HepG2 (cell line): Measurements from ENCODE around the gene ERBB3. TPM values are rescaled to one million over a fixed set of nuclear protein-coding genes. Genes with fewer than 3 reads are reported as not detected.

Source experiments
- CEBPG ChIP-seq: IDR thresholded peaks from 2 replicates; pipeline ENCODE4 v1.6.1; 2016
- CENPT ChIP-seq: sonication (generic); formaldehyde crosslinking; IDR thresholded peaks from 2 replicates; pipeline ENCODE4 v1.8.0; 2022; ENCODE audit warnings: low read depth, mild to moderate bottlenecking, moderate library complexity, missing genetic modification reagents
- DR1 ChIP-seq: sonication (generic); formaldehyde crosslinking; IDR thresholded peaks from 2 replicates; pipeline ENCODE4 v1.8.0; 2021; ENCODE audit warnings: mild to moderate bottlenecking, missing genetic modification reagents, inconsistent platforms
- EP300 ChIP-seq, 3 experiments: sonication (generic) in 1 of 3; formaldehyde crosslinking in 1 of 3; IDR thresholded peaks; 2 replicates each; pipeline versions ENCODE4 v1.5.1 to v1.6.1; 2011 to 2020; ENCODE audit warnings: low read depth in 2 of 3, low read length in 2 of 3, borderline replicate concordance in 1 of 3, improper control_type of control experiment in 1 of 3, mild to moderate bottlenecking in 1 of 3, missing genetic modification reagents in 1 of 3, moderate library complexity in 1 of 3
- NAIF1 ChIP-seq: sonication (generic); formaldehyde crosslinking; IDR thresholded peaks from 2 replicates; pipeline ENCODE4 v1.5.0; 2020; ENCODE audit warnings: mild to moderate bottlenecking, missing genetic modification reagents, borderline replicate concordance
- NFKBIZ ChIP-seq: IDR thresholded peaks from 2 replicates; pipeline ENCODE4 v1.6.1; 2018; ENCODE audit warnings: missing genetic modification reagents, missing compliant biosample characterization
- NONO ChIP-seq, 2 experiments: fragments of 450-650 bp in 1 of 2; sonication (generic) in 1 of 2; formaldehyde crosslinking in 1 of 2; IDR thresholded peaks in 1 of 2; conservative IDR thresholded peaks in 1 of 2; 2 replicates each; pipeline versions ENCODE4 v1.6.1 to v1.8.0; 2017 to 2022; ENCODE audit warnings: mild to moderate bottlenecking in 1 of 2, missing genetic modification reagents in 1 of 2, moderate library complexity in 1 of 2
- ZNF552 ChIP-seq: sonication (generic); formaldehyde crosslinking; IDR thresholded peaks from 2 replicates; pipeline ENCODE4 v1.9.0; 2022; ENCODE audit warnings: missing genetic modification reagents, mild to moderate bottlenecking, borderline replicate concordance
- ZNF616 ChIP-seq: sonication (generic); formaldehyde crosslinking; IDR thresholded peaks from 2 replicates; pipeline ENCODE4 v1.5.0; 2020; ENCODE audit warnings: low read depth, mild to moderate bottlenecking, missing genetic modification reagents
- ZNF709 ChIP-seq: sonication (generic); formaldehyde crosslinking; IDR thresholded peaks from 2 replicates; pipeline ENCODE4 v1.5.0; 2020; ENCODE audit warnings: mild to moderate bottlenecking, missing genetic modification reagents
- polyA plus RNA-seq, 8 experiments: library from polyadenylated mRNA; depleted of rRNA in 3 of 8; stranded (reverse) in 7 of 8; unstranded in 1 of 8; fragments of >200 nt; fragmentation: Illumina TruSeq in 4 of 8; extraction: Trizol in 4 of 8; gene quantifications; 2 replicates each; pipeline versions ENCODE4 v1.2.1 to v1.2.3, GENCODE V29; 2011 to 2016; ENCODE audit warnings: low read depth in 4 of 8, missing spikeins in 1 of 8, mixed read lengths in 1 of 8; ENCODE audit not compliant: insufficient read depth in 1 of 8
- total RNA-seq, 5 experiments: library from RNA; depleted of rRNA; stranded (reverse); fragments of >200 nt; fragmentation: Illumina TruSeq; extraction: Trizol; gene quantifications; 2 replicates each; pipeline ENCODE4 v1.2.3, GENCODE V29; 2016; ENCODE audit warnings: low read depth in 1 of 5

ERBB3 gene
- total and polyA plus RNA-seq, 2 of the 13 experiments (the other 11 are each of a cell fraction or from before 2014, with no cell fraction given) = 93.6 to 358 TPM

DNA sequence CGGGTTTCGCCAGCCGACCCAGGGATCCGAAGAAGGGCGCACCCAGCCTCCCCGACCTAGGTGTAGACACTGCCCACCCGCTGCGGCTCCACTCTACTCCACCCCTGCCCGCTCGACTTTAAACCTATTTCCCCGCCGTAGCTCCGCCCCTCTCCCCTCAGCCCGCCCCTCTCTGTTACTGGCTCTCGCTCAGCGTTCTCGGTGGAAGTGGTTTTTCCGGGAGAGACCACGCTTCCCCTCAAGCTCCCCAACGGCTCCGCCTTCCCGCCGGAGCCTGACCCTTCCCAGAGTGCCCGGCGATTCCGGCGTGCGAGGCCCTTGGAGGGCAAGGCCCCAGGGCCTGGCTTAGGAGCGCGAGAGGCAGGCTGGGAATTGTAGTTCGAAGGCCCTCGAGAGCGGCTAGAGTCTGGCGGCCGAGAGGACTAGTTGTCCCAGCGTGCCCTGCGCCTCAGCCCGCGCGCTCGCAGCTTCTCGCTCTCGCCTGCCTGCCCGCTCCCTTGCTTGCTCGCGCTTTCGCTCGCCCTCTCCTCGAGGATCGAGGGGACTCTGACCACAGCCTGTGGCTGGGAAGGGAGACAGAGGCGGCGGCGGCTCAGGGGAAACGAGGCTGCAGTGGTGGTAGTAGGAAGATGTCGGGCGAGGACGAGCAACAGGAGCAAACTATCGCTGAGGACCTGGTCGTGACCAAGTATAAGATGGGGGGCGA is 24.3 kb downstream of the ERBB3 start, which contains the start of gene PA2G4 (continued):
- TF ChIP-seq CEBPG = peak; percentile 41; the same call in 1 of the 2 replicates
- TF ChIP-seq NONO (IDR thresholded peaks at IDR 0.05) = no peak
- TF ChIP-seq NONO (CRISPR knock-in tag; conservative IDR thresholded peaks at IDR 0.05) = peak; percentile 95
- TF ChIP-seq ZNF709 (CRISPR knock-in tag) = peak; percentile 91
- TF ChIP-seq ZNF616 (CRISPR knock-in tag) = peak; percentile 86; the same call in 1 of the 2 replicates
- TF ChIP-seq NFKBIZ (CRISPR knock-in tag) = peak; percentile 55; the same call in 1 of the 2 replicates
- TF ChIP-seq CENPT (CRISPR knock-in tag) = peak; percentile 73; the same call in 1 of the 2 replicates
- no peak for TF ChIP-seq NAIF1
- peak in 1 of 2 experiments; percentile 21; a peak in 2 of 4 replicates for TF ChIP-seq EP300 (IDR thresholded peaks at IDR 0.05; ENCODE audit: low read depth in 2 of 2, low read length in 2 of 2)
- peak; percentile 49 for TF ChIP-seq EP300 (CRISPR knock-in tag; IDR thresholded peaks at IDR 0.05; ENCODE audit: borderline replicate concordance)
- TF ChIP-seq DR1 (CRISPR knock-in tag) = peak; percentile 97
- peak; percentile 82; the same call in 1 of the 2 replicates for TF ChIP-seq ZNF552 (CRISPR knock-in tag)
